HCT116 (cell line): Measurements from ENCODE around the gene CCBE1. TPM values are rescaled to one million over a fixed set of nuclear protein-coding genes. Genes with fewer than 3 reads are reported as not detected.
"Not testable (repeated sequence)": the region's sequence is repeated elsewhere in the genome, so short reads cannot be mapped to it uniquely, and the experiment has no call there.

ENCODE experiments used
- ATAC-seq: fragments of 200-7000 bp; cut with Tn5 transposase; 2 replicates; pipeline ENCODE4 v1.9.1; 2020; ENCODE audit warnings: mild to moderate bottlenecking, moderate library complexity
- BruUV-seq: library from RNA; stranded (reverse); fragments of 400-500 nt; replicated peaks from 2 replicates; lab custom pipeline; 2021; lab: Mats Ljungman, UMichigan
- CTCF ChIA-PET: fragments of 300-600 bp; sonication (Branson Sonifier 250); formaldehyde crosslinking; loops from one replicate; lab custom pipeline; 2021; ENCODE audit warnings: antibody characterized with exemption; lab: Charles Lee
- POLR2A ChIA-PET: fragments of 300-600, 350-600 bp; sonication (Branson Sonifier 250); formaldehyde crosslinking; loops from one replicate; lab custom pipeline; 2021; ENCODE audit warnings: antibody characterized with exemption; lab: Charles Lee
- RAD21 ChIA-PET, 2 experiments: fragments of 300-600 bp; sonication (Branson Sonifier 250); formaldehyde crosslinking; loops; one replicate each; lab custom pipeline; 2023; ENCODE audit warnings: low total read pairs in 2 of 2; ENCODE audit not compliant: uncharacterized antibody in 2 of 2, unreplicated experiment in 2 of 2, low non-redundant PET in 1 of 2; lab: Charles Lee
- DNase-seq: peaks from one replicate; pipeline ENCODE4 v3.0.0-alpha.2; 2010; ENCODE audit warnings: low read depth, low spot score
- H2AFZ ChIP-seq: fragments of 200-600 bp; shearing (Covaris generic), sonication (generic); 2 replicates; pipeline ENCODE4 v1.6.1; 2017; ENCODE audit warnings: low read depth, mixed run types, mixed read lengths, antibody characterized with exemption, low read length; ENCODE audit not compliant: poor library complexity, severe bottlenecking
- H3K27ac ChIP-seq: 2 replicates; pipeline ENCODE4 v1.5.1; 2012; ENCODE audit warnings: low read depth, low read length
- H3K27me3 ChIP-seq: fragments of 200-600 bp; sonication (generic); 2 replicates; pipeline ENCODE4 v1.6.1; 2016; ENCODE audit warnings: mixed run types, low read length, mixed read lengths; ENCODE audit not compliant: insufficient read depth
- H3K36me3 ChIP-seq, 2 experiments: fragments of 200-500 bp in 1 of 2; fragments of 200-600 bp in 1 of 2; sonication (Bioruptor generic) in 1 of 2; sonication (generic) in 1 of 2; 2 replicates each; pipeline versions ENCODE4 v1.5.1 to v1.6.1; 2014 to 2016; ENCODE audit warnings: low read length in 2 of 2, inconsistent platforms in 1 of 2, mixed read lengths in 1 of 2, mixed run types in 1 of 2; ENCODE audit not compliant: insufficient read depth in 2 of 2, control insufficient read depth in 1 of 2
- H3K4me1 ChIP-seq, 2 experiments: fragments of 200-600 bp in 1 of 2; sonication (generic) in 1 of 2; 2 replicates each; pipeline versions ENCODE4 v1.5.1 to v1.6.1; 2012 to 2017; ENCODE audit warnings: low read length in 2 of 2, inconsistent platforms in 1 of 2, mild to moderate bottlenecking in 1 of 2, mixed read lengths in 1 of 2, mixed run types in 1 of 2, moderate library complexity in 1 of 2; ENCODE audit not compliant: insufficient read depth in 2 of 2, control insufficient read depth in 1 of 2
- H3K4me2 ChIP-seq: fragments of 200-600 bp; sonication (generic); 2 replicates; pipeline ENCODE4 v1.6.1; 2017; ENCODE audit warnings: mixed run types, low read length, mixed read lengths
- H3K4me3 ChIP-seq, 2 experiments: fragments of 200-600 bp in 1 of 2; sonication (generic) in 1 of 2; replicated peaks in 1 of 2; 2 replicates each; pipeline ENCODE4 v1.5.1; 2011 to 2016; ENCODE audit warnings: low read length in 2 of 2, control low read depth in 1 of 2, low read depth in 1 of 2, mild to moderate bottlenecking in 1 of 2, mixed read lengths in 1 of 2, mixed run types in 1 of 2
- H3K79me2 ChIP-seq: fragments of 200-600 bp; sonication (generic); 2 replicates; pipeline ENCODE4 v1.6.1; 2017; ENCODE audit warnings: mild to moderate bottlenecking, mixed run types, low read length, moderate library complexity, mixed read lengths; ENCODE audit not compliant: insufficient read depth
- H3K9ac ChIP-seq: fragments of 200-600 bp; sonication (generic); 2 replicates; pipeline ENCODE4 v1.6.1; 2016; ENCODE audit warnings: low read length, mixed read lengths
- H3K9me2 ChIP-seq: fragments of 200-600 bp; sonication (generic), shearing (Covaris generic); 2 replicates; pipeline ENCODE4 v1.6.1; 2017; ENCODE audit warnings: mixed run types, mild to moderate bottlenecking, moderate library complexity; ENCODE audit not compliant: insufficient read depth
- H3K9me3 ChIP-seq, 2 experiments: fragments of 200-500 bp in 1 of 2; fragments of 200-600 bp in 1 of 2; sonication (Bioruptor generic) in 1 of 2; sonication (generic) in 1 of 2; 2 replicates each; pipeline ENCODE4 v1.6.1; 2014 to 2017; ENCODE audit warnings: low read length in 2 of 2, mixed read lengths in 2 of 2, inconsistent platforms in 1 of 2, low read depth in 1 of 2, mild to moderate bottlenecking in 1 of 2, mixed run types in 1 of 2, moderate library complexity in 1 of 2; ENCODE audit not compliant: control insufficient read depth in 1 of 2, insufficient read depth in 1 of 2
- H4K20me1 ChIP-seq: fragments of 200-600 bp; sonication (generic), shearing (Covaris generic); 2 replicates; pipeline ENCODE4 v1.6.1; 2017; ENCODE audit warnings: mixed run types, mild to moderate bottlenecking, moderate library complexity; ENCODE audit not compliant: insufficient read depth
- CEBPB ChIP-seq: IDR thresholded peaks from 2 replicates; pipeline ENCODE4 v1.6.1; 2012; ENCODE audit warnings: low read depth
- CTCF ChIP-seq, 3 experiments: fragments of 200-600 bp in 1 of 3; sonication (generic) in 1 of 3; IDR thresholded peaks in 2 of 3; conservative IDR thresholded peaks in 1 of 3; 2 replicates each; pipeline ENCODE4 v1.5.1; 2012 to 2017; ENCODE audit warnings: low read depth in 2 of 3, low read length in 2 of 3, antibody characterized with exemption in 1 of 3, borderline replicate concordance in 1 of 3, control low read depth in 1 of 3, mild to moderate bottlenecking in 1 of 3, mixed read lengths in 1 of 3, mixed run types in 1 of 3, moderate library complexity in 1 of 3; ENCODE audit not compliant: insufficient read depth in 1 of 3
- MAX ChIP-seq: IDR thresholded peaks from 2 replicates; pipeline ENCODE4 v1.6.1; 2012
- ZBTB33 ChIP-seq: IDR thresholded peaks from 2 replicates; pipeline ENCODE4 v1.6.1; 2011; ENCODE audit warnings: mild to moderate bottlenecking, low read length, moderate library complexity; ENCODE audit not compliant: insufficient replicate concordance; ENCODE audit errors: extremely low read depth
- intact Hi-C: fragments of 100-400 bp; cut with micrococcal nuclease; formaldehyde crosslinking; loops from 2 replicates; pipeline ENCODE4 v1.10.0; 2022
- total RNA-seq: library from RNA; stranded (reverse); gene quantifications from one replicate; pipeline ENCODE4 v1.2.1, GENCODE V29; 2021; ENCODE audit not compliant: unreplicated experiment

Gene CCBE1
- total RNA-seq, 1 experiment from 2014 or later, result 0.84 TPM

- no peak for TF ChIP-seq ZBTB33
- no peak for TF ChIP-seq MAX
- no peak for TF ChIP-seq CTCF (IDR thresholded peaks at IDR 0.05 in 2 of 3, conservative IDR thresholded peaks at IDR 0.05 in 1 of 3; ENCODE audit: borderline replicate concordance in 1 of 3, insufficient read depth in 1 of 3, low read depth in 2 of 3, low read length in 2 of 3)
- no peak for TF ChIP-seq CEBPB
Measured at GRCh38 chr18:59649591-59649990, 47.6 kb downstream of the CCBE1 start (continued).

- H3K36me3 ChIP-seq, BruUV-seq: not testable (repeated sequence)
Measured at GRCh38 chr18:59648469-59648868, 48.8 kb downstream of the CCBE1 start.

More at GRCh38 chr18:59648469-59648868, 48.8 kb downstream of the CCBE1 start:
- H2AFZ ChIP-seq, H3K4me1 ChIP-seq, intact Hi-C loops, H3K9ac ChIP-seq, POLR2A ChIA-PET, H3K79me2 ChIP-seq, H3K9me3 ChIP-seq, H3K27ac ChIP-seq, H4K20me1 ChIP-seq, DNase-seq, H3K4me3 ChIP-seq, H3K4me2 ChIP-seq, RAD21 ChIA-PET, H3K9me2 ChIP-seq, ATAC-seq: not testable (repeated sequence)
- CTCF ChIA-PET, result interaction anchor here (1.8 kb wide), 1 partner anchor 175 kb away, joined by 4 read pairs; no protein-coding TSS in a partner anchor
- H3K27me3 ChIP-seq, result peaks cover 11% of the 10 kb centered on the region
